ENCODE data around the gene SYMPK.

The SYMPK gene

DNA sequence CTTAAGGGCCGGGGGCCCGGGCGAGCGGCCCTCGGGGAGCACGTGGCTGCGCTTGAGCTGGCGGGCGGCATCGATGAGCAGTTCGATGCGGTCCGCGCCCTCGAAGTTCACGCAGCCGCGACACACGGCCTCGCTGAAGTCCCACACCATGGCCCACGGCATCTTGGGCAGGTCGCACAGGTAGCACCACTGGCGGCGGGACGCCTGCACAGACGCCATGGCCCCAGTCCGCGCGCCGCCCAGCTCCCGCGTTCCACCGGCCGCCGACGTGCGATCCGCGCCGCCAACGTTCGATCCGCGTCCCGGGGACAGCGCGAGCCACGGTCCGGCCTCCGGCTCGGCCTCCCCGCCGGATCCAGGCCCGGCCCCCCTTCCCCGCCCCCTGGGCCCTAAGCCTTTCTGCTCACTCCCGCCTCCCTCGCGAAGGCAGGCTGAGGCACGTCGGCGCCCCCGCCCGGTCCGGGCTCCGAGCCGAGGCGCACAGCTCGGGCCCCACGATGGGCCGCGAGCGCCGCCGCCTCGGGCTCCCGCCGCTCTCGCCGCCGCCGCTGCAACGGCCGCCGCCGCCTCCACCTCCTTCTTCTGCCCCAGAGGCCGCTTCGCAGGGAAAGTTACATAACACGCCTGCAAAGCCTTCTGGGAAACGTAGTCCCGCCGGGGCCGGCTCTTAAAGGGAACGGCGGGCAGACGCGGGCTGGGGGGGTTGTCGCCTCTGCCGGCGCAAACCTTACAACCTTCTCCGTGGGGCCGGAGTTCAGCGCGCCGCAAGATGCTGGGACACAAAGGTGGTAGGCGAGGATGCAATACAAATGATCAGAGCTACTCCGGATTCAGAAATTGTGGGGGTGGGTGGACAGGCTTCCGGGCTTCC lies 22.8 kb upstream of the SYMPK start, which contains the start of gene IRF2BP1:
Gene IRF2BP1, minus strand, starts transcription at position 586 of the 871 bp plus-strand sequence. Its CDS starts 367 bp downstream, at position 219.
- Histone ChIP-seq H3K9ac (ENCODE audit: low read length) (peak within 1 kb of the TSS; percentile 85), H3K27ac (ENCODE audit: low read length) (peak within 1 kb of the TSS; percentile 79), H4K20me1 (ENCODE audit: insufficient read depth, low read length) (no peaks in the 10 kb centered on the region), H3K36me3 (replicated peaks; ENCODE audit: low read depth, low read length) (peaks cover 11% of the 10 kb centered on the region), H3K27me3 (ENCODE audit: low read depth, low read length) (no peaks in the 10 kb centered on the region), H2AFZ (ENCODE audit: low read depth, low read length) (peak within 1 kb of the TSS; percentile 86), H3K4me1 (ENCODE audit: low read length) (peaks cover 33% of the 10 kb centered on the region), H3K4me2 (ENCODE audit: low read length) (peak within 1 kb of the TSS; percentile 83), H3K4me3 (ENCODE audit: low read length) (peak within 1 kb of the TSS; percentile 83), H3K79me2 (ENCODE audit: low read length) (peaks cover 21% of the 10 kb centered on the region), H3K9me3 (ENCODE audit: insufficient read depth, low read length) (no peaks in the 10 kb centered on the region)
- TF ChIP-seq, protein P1, sequence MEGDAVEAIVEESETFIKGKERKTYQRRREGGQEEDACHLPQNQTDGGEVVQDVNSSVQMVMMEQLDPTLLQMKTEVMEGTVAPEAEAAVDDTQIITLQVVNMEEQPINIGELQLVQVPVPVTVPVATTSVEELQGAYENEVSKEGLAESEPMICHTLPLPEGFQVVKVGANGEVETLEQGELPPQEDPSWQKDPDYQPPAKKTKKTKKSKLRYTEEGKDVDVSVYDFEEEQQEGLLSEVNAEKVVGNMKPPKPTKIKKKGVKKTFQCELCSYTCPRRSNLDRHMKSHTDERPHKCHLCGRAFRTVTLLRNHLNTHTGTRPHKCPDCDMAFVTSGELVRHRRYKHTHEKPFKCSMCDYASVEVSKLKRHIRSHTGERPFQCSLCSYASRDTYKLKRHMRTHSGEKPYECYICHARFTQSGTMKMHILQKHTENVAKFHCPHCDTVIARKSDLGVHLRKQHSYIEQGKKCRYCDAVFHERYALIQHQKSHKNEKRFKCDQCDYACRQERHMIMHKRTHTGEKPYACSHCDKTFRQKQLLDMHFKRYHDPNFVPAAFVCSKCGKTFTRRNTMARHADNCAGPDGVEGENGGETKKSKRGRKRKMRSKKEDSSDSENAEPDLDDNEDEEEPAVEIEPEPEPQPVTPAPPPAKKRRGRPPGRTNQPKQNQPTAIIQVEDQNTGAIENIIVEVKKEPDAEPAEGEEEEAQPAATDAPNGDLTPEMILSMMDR (IDR thresholded peaks at IDR 0.05; ENCODE audit: low read depth, low read length) = no peak
- no peak for TF ChIP-seq EZH2phosphoT487 (IDR thresholded peaks at IDR 0.05; ENCODE audit: low read depth)

DNA sequence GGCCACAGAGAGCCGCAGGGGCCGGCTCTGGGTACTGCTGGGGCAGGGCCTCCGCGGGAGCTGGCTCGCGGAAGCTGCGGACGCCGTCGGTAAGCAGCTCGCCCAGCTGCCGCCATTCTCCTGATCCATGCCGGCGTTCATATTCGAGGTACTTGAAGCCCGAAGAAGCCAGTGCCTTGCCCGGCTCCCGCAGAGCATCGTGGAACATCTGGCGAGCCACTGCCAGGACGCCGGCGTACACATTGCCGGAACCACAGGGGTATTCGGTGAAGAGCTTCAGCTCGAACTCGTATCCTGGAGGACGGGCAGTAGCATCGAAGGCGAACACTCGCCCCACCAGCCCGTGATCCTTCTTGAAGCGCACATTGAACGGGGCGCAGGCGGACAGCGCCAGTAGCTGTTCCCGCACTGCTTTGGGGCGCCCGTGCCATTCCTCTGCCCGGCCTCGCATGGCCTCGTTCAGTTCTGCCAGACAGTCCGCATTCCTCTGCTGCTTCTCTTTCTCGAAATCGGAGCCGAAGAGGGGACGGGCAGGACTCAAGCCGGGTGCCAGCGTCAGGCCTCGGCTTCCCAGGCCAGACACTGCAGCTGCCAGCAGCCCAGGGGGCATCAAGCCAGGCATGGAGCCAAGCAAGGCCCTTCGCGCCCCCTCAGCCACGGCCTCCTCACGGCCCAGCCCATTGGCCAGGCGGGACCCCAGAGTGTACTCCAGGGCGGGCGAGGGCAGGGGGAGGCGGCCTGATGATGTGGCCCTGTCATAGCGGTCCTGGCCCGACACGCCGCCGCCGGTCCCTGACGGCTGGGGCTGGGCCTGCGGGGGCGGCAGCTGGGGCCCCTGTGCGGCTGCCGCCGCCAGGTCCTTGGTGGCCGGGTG lies 22.0 kb upstream of the SYMPK start:
- Histone ChIP-seq H3K27me3 (ENCODE audit: low read depth, low read length) (no peaks in the 10 kb centered on the region), H3K4me2 (ENCODE audit: low read length) (peak overlapping the region; percentile 83), H3K9me3 (ENCODE audit: insufficient read depth, low read length) (no peaks in the 10 kb centered on the region), H3K4me3 (ENCODE audit: low read length) (peak overlapping the region; percentile 83), H3K9ac (ENCODE audit: low read length) (peak overlapping the region; percentile 85), H4K20me1 (ENCODE audit: insufficient read depth, low read length) (no peaks in the 10 kb centered on the region), H3K27ac (ENCODE audit: low read length) (peak overlapping the region; percentile 79), H2AFZ (ENCODE audit: low read depth, low read length) (no peak overlapping the region), H3K36me3 (replicated peaks; ENCODE audit: low read depth, low read length) (peaks cover 11% of the 10 kb centered on the region), H3K4me1 (ENCODE audit: low read length) (peaks cover 33% of the 10 kb centered on the region), H3K79me2 (ENCODE audit: low read length) (peaks cover 21% of the 10 kb centered on the region)
- TF ChIP-seq EZH2phosphoT487 (IDR thresholded peaks at IDR 0.05; ENCODE audit: low read depth) = no peak
- TF ChIP-seq, protein P1 (IDR thresholded peaks at IDR 0.05; ENCODE audit: low read depth, low read length) = no peak

DNA sequence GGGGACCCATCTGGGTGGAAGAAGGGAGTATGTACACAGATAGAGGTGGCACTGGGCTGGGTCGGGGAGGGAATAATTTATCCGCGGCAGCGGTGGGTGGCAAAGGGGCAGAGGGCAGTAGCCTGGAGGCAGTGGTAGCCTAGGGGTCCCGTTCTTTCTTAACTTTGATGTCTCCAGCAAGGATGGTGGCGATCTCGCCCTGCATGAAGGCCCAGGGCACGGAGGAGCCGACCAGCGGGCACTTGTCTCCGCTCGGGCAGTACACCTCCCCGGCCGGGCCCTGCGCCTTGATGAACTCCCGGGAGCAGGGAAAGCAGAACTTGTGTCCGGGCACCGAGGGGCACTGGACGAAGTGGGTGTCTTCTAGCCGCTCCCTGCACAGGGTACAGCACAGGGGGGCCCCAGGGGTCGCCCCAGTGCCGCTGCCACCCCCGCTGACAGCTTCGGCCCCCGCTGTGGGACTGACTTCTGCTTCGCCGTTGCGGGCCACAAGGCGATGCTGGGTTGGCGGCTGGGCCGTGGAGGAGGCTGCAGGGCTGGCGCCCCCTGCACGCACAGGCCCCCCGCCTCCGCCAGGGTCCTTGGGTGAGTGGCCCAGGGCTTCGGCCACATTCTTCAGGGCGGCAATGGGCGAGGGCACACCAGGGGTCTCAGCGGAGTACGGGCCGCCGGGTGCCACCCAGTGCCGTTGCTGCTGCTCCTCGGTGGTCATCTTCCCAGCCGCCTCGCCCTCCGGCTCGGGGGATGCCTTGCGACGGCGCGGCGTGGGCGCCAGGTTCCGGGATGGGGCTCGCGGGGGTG lies 21.1 kb upstream of the SYMPK start:
- no peak for TF ChIP-seq EZH2phosphoT487 (IDR thresholded peaks at IDR 0.05; ENCODE audit: low read depth)
- TF ChIP-seq, protein P1 (IDR thresholded peaks at IDR 0.05; ENCODE audit: low read depth, low read length) = no peak
- H3K4me2 ChIP-seq (ENCODE audit: low read length) = peak overlapping the region; percentile 49
- no peak overlapping the region for H3K27ac ChIP-seq (ENCODE audit: low read length)
- peaks cover 11% of the 10 kb centered on the region for H3K36me3 ChIP-seq (replicated peaks; ENCODE audit: low read depth, low read length)
- peaks cover 33% of the 10 kb centered on the region for H3K4me1 ChIP-seq (ENCODE audit: low read length)
- peaks cover 21% of the 10 kb centered on the region for H3K79me2 ChIP-seq (ENCODE audit: low read length)
- H3K4me3 ChIP-seq (ENCODE audit: low read length) = peak overlapping the region; percentile 54
- H3K9ac ChIP-seq (ENCODE audit: low read length) = no peak overlapping the region
- no peaks in the 10 kb centered on the region for H3K27me3 ChIP-seq (ENCODE audit: low read depth, low read length)
- H2AFZ ChIP-seq (ENCODE audit: low read depth, low read length) = no peak overlapping the region
- H3K9me3 ChIP-seq (ENCODE audit: insufficient read depth, low read length) = no peaks in the 10 kb centered on the region
- no peaks in the 10 kb centered on the region for H4K20me1 ChIP-seq (ENCODE audit: insufficient read depth, low read length)
